OCI-LY7 (cell line): Measurements from ENCODE around the gene IL17D.

Experiments used
- CTCF ChIP-seq: fragments of 200-600 bp; sonication (generic); conservative IDR thresholded peaks from 2 replicates; pipeline ENCODE4 v1.5.1; 2014; ENCODE audit warnings: mild to moderate bottlenecking, antibody characterized with exemption, low read length, moderate library complexity, mixed read lengths
- EZH2phosphoT487 ChIP-seq: fragments of 200-600 bp; sonication (generic); IDR thresholded peaks from 2 replicates; pipeline ENCODE4 v1.6.1; 2018; ENCODE audit warnings: low read depth, borderline replicate concordance, mild to moderate bottlenecking, mixed run types, antibody characterized with exemption, low read length, moderate library complexity, mixed read lengths

GRCh38 chr13:20760872-20761271 is 57.4 kb downstream of the IL17D start:
- no peak for TF ChIP-seq CTCF
- TF ChIP-seq EZH2phosphoT487: no peak
